HS-5 (cell line): ENCODE data around the gene PAAF1.
"Not testable (repeated sequence)": the region's sequence is repeated elsewhere in the genome, so short reads cannot be mapped to it uniquely, and the experiment has no call there.

ENCODE experiments used
- DNase-seq: peaks from one replicate; pipeline ENCODE4 v3.0.0-alpha.2; 2012; ENCODE audit warnings: low read depth

Gene PAAF1

GRCh38 chr11:73876424-73877310, at the start of gene PAAF1, which contains the start of gene COA4:
PAAF1 (plus strand) TSS chr11:73876999; CDS start chr11:73877022, 23 bp downstream.
COA4 (minus strand) TSS chr11:73876846; CDS start chr11:73873378, 3,468 bp downstream.
- DNase-seq, result peak; percentile 85

GRCh38 chr11:73830261-73830660, 46.5 kb upstream of the PAAF1 start:
- DNase-seq, result no peak

DNA sequence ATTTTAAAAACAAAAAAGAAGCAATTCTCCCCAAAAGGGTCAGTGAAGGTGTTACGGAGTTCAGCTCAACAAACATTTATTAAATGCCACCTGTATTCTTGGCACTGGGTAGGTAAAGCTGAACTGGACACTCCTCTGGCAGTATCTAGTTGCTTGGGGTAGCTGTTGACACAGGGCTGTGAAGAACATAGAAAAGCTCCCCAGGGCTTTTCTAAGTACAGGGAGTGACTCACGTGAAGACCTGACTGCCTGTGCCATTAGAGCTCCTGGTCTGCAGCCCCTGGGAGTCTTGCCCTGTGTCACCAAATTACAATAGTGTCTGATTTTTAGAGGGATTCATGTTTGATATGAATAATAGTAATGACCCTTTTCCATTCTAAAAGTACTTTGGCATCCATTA, 43.7 kb upstream of the PAAF1 start:
- no peak for DNase-seq

GRCh38 chr11:73838443-73839122, 38.2 kb upstream of the PAAF1 start:
- no peak for DNase-seq

DNA sequence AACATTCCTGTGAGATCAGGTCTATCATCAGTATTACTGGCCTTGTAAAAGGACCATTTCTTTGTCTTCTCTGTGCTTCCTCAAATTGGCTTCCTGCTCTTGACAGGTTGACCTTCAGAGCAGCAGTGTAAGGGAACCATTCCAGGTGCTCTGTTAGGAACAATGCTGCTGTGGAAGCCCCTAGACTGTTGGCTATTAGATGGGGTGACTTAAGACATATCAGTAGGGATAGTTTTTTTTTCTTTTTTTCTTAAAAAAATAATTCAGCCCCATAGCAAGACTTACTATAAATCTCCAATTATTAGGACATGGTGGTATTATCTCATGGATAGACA, 37.7 kb upstream of the PAAF1 start:
- no peak for DNase-seq

GRCh38 chr11:73851046-73851764, 25.6 kb upstream of the PAAF1 start:
- no peak for DNase-seq

DNA sequence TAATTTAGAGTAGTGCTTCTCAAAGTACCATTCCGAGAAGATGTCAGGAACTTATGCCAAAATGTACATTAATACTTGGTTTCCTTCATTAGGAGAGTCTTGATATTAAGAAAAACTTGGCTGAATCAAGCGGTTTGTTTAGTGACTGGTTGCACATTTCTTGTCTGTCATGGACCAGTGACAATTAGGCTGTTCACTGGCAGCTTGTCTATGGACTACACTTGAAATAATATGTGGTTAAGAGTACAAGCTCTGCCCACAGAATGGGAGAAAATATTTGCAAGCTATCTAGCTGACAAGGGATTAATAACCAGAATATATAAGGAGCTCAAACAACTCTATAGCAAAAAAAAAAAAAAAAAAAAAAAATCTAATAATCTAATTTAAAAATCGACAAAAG, 24.8 kb upstream of the PAAF1 start:
- DNase-seq, result no peak

DNA sequence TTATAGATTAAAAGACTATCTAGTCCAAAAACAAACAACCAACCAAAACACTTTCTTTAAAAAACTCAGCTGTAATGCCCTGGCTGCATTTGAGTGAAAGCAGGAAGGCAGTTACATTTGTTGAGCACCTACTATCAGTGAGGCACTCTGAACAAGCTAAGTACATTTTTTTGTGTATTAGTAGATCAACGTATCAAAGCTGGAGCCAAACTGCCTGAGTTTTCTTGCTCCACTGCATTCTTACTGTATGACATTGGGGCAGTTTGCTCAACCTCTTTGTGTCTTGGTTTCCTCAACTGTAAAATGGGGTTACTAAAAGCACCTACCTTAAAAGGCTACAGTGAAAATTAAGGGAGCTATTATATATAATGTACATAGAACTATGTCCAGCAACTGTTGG, 22.1 kb upstream of the PAAF1 start:
- no peak for DNase-seq

DNA sequence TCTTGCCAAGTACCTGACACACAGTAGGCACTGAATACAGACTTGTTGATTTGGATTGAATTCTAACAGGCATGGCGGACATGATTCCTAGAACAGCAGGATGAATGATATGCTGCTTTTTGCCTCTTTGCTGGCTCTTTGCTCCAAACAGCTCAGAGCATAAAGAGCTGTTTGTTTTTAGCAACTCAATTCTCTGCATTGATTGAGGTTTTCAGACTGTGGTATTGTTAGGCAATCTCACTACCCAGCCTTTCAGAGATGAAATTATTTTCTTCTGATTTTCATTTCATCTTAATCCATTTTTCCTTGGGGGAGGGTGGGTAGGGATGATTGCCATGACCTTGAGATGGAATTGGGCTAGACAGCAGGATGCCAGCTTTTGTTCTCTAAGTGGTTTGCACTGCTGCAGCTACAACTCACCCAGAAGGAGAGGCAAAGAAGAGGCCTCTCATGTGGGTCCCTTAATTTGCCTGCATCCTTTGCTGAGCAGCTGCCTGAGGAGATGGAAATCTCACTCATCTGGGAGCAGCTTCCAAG, 20.7 kb upstream of the PAAF1 start:
- no peak for DNase-seq

DNA sequence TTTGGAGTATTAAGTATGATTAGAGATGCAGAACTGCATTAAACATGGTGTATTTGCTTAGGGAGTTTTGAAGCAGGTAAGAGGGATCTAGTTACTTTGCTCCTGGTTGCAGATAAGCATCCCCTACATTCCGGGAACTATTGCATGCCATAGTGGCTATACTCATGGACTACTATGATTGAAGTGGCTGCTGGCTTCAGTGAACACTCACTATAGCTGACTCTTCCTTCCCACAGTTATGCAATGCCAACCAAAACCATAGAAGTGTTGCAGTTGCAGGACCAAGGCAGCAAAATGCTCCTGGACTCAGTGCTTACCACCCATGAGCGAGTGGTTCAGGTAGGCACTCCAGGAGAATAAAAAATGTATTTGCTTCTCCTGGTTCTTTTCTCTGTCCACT, 17.1 kb upstream of the PAAF1 start:
- no peak for DNase-seq

- DNase-seq, result no peak
These were observed 16.6 kb upstream of the PAAF1 start for GRCh38 chr11:73860202-73860601.

DNA sequence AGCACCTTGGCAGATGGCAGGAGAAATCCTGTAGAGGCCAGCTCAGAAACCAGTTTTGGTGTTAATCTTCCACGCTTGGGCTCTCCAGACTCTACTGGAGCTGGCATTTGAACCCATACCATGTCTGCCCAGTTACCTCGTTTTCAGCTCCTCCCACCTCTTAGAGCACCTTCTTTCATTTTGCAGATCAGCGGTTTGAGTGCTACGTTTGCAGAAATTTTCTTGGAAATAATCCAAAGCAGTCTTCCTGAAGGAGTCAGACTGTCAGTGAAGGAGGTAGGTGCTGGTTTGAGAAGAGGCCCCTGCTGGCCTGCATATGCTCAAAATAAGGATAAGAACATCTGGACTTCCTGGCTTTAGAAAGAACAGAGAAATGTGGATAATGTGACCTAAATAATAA, 13.8 kb upstream of the PAAF1 start:
- no peak for DNase-seq

GRCh38 chr11:73866095-73866579, 10.7 kb upstream of the PAAF1 start:
- no peak for DNase-seq

DNA sequence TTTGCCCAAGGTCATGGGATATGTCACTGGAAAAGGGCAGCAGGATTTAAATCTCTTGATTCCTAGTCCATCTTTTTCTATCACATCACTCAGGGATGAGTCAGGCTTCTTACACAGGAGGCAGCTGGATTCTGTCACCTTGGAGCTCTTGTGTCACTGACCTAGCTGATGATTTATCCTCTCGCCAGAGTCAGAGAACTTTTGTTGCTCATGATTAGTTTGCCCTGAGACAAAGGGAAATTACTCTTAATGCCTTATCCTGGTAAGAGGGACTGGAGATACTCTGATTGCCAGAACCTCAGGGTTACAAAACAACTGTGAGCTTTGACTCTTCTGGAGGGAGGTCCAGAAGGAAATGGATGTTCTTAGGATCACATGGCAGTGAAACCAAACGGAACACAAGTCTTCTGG, 10.2 kb upstream of the PAAF1 start:
- DNase-seq, result peak; percentile 87

GRCh38 chr11:73869332-73869949, 7.4 kb upstream of the PAAF1 start:
- no peak for DNase-seq

DNA sequence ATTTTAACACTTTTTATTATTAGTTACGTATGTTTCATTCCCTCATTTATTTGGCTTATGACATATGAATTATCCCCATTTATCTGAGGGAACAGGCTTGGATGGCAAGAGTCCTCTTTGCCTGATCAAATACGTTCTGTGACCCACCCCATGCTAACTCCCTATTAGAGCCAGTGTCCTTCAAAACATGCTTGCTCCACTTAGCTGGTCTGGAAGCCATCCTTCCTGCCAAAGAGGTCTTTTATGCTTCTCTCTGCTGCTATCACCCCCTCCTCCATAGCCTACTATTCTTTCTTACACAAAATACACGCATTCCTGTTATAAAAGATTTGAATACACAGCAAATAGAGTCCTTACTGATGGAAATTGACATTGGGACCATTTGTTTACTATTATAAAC, 6.5 kb upstream of the PAAF1 start:
- no peak for DNase-seq

DNA sequence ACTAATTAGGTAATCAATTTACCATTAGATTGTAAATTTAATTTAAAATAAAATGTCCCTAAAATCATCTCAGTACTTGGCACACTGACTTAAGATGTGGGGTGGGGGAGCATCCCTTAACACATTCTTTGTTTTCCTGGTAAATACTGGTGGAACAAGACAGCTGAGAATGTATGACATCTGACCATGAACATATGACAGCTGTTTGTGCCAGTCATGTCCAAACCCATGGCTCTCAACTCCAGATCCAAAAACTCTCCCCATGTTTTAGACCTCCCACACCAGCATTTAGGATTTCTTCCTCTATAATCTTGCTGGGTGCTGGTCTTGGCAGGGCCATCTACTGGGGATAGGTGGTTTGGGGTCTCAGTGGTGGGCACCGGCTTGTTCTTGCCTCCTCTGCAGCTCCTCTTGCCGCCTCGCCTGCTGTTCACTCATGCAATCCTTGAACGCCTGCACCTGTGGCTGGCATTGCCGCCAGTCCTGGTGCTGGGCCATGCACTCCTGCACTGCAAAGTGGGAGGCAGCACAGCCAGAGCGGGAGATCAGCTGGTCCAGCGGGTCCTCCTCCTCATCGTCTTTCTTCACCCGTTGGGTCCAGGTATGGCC, 3.9 kb upstream of the PAAF1 start:
- no peak for DNase-seq

DNA sequence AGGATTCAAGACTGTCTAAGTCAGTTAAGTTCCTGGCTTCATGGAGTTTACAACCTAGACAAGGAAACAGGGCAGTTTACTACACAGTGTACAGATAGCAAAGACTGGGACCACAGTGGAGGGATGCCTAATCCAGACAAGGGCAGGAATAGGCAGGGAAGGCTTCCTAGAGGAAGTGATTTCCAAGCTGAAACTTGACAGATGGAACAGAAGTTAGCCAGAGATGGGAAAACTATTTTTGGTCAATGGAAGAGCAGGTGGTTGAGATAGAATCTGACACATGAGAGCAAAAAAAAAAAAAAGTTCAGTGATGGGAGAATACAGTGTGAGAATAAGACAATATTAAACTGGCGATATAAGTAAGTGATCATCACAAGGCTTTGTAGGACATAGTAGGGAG, 1.4 kb upstream of the PAAF1 start:
- no peak for DNase-seq

DNA sequence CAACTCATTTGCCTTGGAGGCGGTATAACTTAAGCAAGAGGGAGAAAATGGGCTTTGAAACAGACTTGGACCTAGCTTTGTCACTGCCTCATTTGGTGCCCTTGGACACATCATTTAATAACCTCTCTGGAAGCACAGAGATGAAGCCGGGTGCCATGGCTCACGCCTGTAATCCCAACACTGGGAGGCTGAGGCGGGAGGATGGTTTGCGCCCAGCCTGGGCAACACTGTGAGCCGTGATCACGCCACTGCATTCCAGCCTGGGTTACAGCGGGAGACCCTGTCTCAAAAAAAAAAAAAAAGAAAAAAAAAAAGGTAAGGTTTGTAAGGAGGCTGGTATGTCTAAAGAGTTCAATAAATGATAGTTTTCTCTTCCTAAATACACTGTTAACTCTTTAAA, 959 bp upstream of the PAAF1 start:
- DNase-seq, result no peak

- DNase-seq, result no peak
These were observed 2.0 kb downstream of the PAAF1 start for GRCh38 chr11:73878771-73879170.

DNA sequence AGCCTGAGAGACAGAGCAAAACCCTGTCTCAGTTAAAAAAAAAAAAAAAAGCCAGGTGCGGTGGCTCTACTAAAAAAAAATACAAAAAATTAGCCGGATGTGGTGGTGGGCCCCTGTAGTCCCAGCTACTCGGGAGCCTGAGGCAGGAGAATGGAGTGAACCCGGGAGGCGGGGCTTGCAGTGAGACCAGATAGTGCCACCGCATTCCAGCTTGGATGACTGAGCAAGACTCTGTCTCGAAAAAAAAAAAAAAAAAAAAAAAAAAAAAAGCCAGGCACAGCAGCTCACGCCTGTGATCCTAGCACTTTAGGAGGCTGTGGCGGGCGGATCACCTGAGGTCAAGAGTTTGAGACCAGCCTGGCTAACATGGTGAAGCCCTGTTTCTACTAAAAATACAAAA, 3.6 kb downstream of the PAAF1 start:
- not testable (repeated sequence) for DNase-seq

DNA sequence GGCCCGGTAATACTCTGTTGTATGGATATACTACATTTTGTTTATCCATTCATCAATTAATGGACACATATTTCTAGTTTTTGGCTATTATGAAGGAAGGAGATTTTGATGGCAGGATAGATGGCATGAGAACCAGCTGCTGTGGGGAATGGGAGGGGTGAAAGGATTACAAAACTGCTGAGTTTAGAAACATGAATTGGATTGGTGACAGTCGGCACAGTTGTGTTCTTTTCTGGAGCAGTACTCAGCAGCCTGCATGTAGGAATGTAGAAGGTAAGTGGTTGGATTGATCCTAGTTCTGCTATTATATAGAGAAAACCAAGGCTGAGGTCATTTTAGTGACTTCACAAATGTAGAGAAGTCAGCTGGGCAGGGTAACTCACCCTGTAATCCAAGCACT, 7.1 kb downstream of the PAAF1 start:
- DNase-seq, result no peak
